ENCODE measurements around the gene SPTBN4. TPM values are rescaled to one million over a fixed set of nuclear protein-coding genes. Genes with fewer than 3 reads are reported as not detected.

SPTBN4 gene
- total and polyA plus RNA-seq, 10 of the 15 experiments (the other 5 are each of a cell fraction or from before 2014, with no cell fraction given): 0.04 to 1.1 (median 0.34) TPM; not detected in 1

DNA sequence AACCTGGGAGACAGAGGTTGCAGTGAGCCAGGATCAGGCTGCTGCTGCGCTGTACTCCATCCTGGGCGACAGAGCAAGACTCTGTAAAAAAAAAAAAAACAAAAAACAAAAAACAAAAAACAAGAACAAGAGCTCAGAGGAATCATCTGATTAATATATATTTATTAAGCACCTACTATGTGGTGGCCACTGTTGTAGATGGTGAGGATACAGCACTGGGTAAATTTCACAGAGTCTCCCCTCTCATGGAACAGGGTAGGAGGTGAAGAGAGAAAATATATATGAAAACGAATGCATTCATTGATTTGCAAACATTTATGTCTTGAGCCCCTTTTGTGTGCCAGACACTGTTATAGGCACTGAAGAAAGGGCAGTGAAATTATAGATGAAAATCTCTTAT, 35.1 kb upstream of the SPTBN4 start:
- ATAC-seq: no peak
- H3K4me3 ChIP-seq: no peak overlapping the region
- 47% methylated on average over 1 of the region's 3 CpGs for WGBS (ENCODE audit: insufficient coverage, insufficient replicate concordance, low lambda C conversion rate, missing lambda C conversion rate)
- ChIA-PET POLR2A (interaction anchor here (2.4 to 2.7 kb wide), 2 partner anchors 11 kb away, joined by 12 to 20 read pairs; no protein-coding TSS in a partner anchor), RAD21 (ENCODE audit: unreplicated experiment) (interaction anchor here (2.5 kb wide), 1 partner anchor 11 kb away, joined by 15 read pairs; no protein-coding TSS in a partner anchor), CTCF (interaction anchor here (8.0 kb wide), 1 partner anchor 11 kb away, joined by 52 read pairs; no protein-coding TSS in a partner anchor), SMC1A (ENCODE audit: uncharacterized antibody, unreplicated experiment) (interaction anchor here (1.0 kb wide), 1 partner anchor 29 kb away, joined by 3 read pairs; no protein-coding TSS in a partner anchor)
- H4K20me1 ChIP-seq (ENCODE audit: control insufficient read depth, insufficient read depth): no peaks in the 10 kb centered on the region
- in situ Hi-C loops (cut with MboI) (no loop called here), intact Hi-C loops (cut with micrococcal nuclease; ENCODE audit: unreplicated experiment) (no loop called here)
- H3K4me2 ChIP-seq (ENCODE audit: control insufficient read depth, insufficient read depth): no peak overlapping the region
- H3K36me3 ChIP-seq (ENCODE audit: control insufficient read depth in 2 of 2, insufficient read depth in 2 of 2, low read length in 1 of 2): no peaks in the 10 kb centered on the region
- no peaks in the 10 kb centered on the region for H3K27me3 ChIP-seq (replicated peaks in 1 of 2; ENCODE audit: control insufficient read depth in 2 of 2, insufficient read depth in 2 of 2, low read length in 1 of 2)
- H3K79me2 ChIP-seq (ENCODE audit: control insufficient read depth, insufficient read depth, low read length): no peaks in the 10 kb centered on the region; the same call in 1 of the 2 replicates
- BruUV-seq (replicated peaks): no TSS peak
- DNase-seq (ENCODE audit: low read depth, low spot score): no peak
- FAIRE-seq: no peak
- TF ChIP-seq TARDBP (IDR thresholded peaks at IDR 0.05; ENCODE audit: borderline replicate concordance) (no peak), FOS (IDR thresholded peaks at IDR 0.05; ENCODE audit: borderline replicate concordance, extremely low read depth, insufficient read length) (no peak), FOXM1 (IDR thresholded peaks at IDR 0.05; ENCODE audit: low read depth, low read length) (no peak), YBX1 (IDR thresholded peaks at IDR 0.05) (no peak), RB1 (IDR thresholded peaks at IDR 0.05; ENCODE audit: borderline replicate concordance) (no peak), BCL11A (IDR thresholded peaks at IDR 0.05; ENCODE audit: low read depth, low read length) (no peak), SREBF2 (IDR thresholded peaks at IDR 0.05; ENCODE audit: low read length) (no peak), EGR1 (IDR thresholded peaks at IDR 0.05; ENCODE audit: borderline replicate concordance in 1 of 2, low read depth in 2 of 2, low read length in 2 of 2) (no peak)
- TF ChIP-seq, protein P1, sequence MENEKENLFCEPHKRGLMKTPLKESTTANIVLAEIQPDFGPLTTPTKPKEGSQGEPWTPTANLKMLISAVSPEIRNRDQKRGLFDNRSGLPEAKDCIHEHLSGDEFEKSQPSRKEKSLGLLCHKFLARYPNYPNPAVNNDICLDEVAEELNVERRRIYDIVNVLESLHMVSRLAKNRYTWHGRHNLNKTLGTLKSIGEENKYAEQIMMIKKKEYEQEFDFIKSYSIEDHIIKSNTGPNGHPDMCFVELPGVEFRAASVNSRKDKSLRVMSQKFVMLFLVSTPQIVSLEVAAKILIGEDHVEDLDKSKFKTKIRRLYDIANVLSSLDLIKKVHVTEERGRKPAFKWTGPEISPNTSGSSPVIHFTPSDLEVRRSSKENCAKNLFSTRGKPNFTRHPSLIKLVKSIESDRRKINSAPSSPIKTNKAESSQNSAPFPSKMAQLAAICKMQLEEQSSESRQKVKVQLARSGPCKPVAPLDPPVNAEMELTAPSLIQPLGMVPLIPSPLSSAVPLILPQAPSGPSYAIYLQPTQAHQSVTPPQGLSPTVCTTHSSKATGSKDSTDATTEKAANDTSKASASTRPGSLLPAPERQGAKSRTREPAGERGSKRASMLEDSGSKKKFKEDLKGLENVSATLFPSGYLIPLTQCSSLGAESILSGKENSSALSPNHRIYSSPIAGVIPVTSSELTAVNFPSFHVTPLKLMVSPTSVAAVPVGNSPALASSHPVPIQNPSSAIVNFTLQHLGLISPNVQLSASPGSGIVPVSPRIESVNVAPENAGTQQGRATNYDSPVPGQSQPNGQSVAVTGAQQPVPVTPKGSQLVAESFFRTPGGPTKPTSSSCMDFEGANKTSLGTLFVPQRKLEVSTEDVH (IDR thresholded peaks at IDR 0.05; ENCODE audit: low read depth, partially characterized antibody): no peak
- TF ChIP-seq, protein P2, sequence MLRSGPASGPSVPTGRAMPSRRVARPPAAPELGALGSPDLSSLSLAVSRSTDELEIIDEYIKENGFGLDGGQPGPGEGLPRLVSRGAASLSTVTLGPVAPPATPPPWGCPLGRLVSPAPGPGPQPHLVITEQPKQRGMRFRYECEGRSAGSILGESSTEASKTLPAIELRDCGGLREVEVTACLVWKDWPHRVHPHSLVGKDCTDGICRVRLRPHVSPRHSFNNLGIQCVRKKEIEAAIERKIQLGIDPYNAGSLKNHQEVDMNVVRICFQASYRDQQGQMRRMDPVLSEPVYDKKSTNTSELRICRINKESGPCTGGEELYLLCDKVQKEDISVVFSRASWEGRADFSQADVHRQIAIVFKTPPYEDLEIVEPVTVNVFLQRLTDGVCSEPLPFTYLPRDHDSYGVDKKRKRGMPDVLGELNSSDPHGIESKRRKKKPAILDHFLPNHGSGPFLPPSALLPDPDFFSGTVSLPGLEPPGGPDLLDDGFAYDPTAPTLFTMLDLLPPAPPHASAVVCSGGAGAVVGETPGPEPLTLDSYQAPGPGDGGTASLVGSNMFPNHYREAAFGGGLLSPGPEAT (IDR thresholded peaks at IDR 0.05; ENCODE audit: low read depth): no peak
- TF ChIP-seq, protein P3, sequence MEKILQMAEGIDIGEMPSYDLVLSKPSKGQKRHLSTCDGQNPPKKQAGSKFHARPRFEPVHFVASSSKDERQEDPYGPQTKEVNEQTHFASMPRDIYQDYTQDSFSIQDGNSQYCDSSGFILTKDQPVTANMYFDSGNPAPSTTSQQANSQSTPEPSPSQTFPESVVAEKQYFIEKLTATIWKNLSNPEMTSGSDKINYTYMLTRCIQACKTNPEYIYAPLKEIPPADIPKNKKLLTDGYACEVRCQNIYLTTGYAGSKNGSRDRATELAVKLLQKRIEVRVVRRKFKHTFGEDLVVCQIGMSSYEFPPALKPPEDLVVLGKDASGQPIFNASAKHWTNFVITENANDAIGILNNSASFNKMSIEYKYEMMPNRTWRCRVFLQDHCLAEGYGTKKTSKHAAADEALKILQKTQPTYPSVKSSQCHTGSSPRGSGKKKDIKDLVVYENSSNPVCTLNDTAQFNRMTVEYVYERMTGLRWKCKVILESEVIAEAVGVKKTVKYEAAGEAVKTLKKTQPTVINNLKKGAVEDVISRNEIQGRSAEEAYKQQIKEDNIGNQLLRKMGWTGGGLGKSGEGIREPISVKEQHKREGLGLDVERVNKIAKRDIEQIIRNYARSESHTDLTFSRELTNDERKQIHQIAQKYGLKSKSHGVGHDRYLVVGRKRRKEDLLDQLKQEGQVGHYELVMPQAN (conservative IDR thresholded peaks at IDR 0.05): no peak
- H3K4me1 ChIP-seq (ENCODE audit: control insufficient read depth, insufficient read depth, low read length): peaks cover 20% of the 10 kb centered on the region
- H3K9ac ChIP-seq (ENCODE audit: control insufficient read depth, insufficient read depth, low read length): no peak overlapping the region
- no peak overlapping the region for H3K27ac ChIP-seq (ENCODE audit: control insufficient read depth, insufficient read depth)
- no peak overlapping the region for H2AFZ ChIP-seq (ENCODE audit: control insufficient read depth, low read depth, low read length)
- H3K9me3 ChIP-seq (replicated peaks; ENCODE audit: control insufficient read depth, insufficient read depth, low read length): no peaks in the 10 kb centered on the region
